Measurements from ENCODE around the gene USH2A.

DNA sequence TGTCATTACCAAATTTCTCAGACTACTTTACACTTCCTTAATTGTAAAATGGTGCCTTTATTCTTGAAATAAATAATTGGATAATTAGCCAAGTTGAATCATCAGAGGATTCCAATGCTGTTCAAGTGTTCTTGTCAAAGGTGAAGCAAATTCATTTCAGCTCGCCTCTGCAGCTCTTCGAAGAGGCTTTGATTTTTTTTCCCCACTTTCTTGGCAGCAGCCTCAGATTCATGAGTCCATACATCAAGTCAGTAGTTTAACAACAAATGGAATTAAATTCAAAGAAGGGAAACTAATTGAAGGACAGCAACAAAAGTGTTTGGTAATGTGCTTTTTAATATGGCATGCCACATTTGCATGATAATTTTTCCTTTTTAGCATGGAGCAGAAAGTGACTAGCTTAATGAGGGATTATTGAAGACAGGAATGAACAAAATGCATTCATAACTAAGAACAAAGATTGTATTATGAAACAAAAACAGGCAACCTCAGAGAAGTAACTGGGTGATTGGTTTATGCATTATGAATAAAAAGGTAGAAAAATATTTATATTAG lies 239.0 kb downstream of the USH2A start:
- TF ChIP-seq HDGF (IDR thresholded peaks at IDR 0.05; ENCODE audit: borderline replicate concordance) (no peak), ELF4 (IDR thresholded peaks at IDR 0.05) (no peak), NFRKB (IDR thresholded peaks at IDR 0.05) (no peak), FOXK2 (IDR thresholded peaks at IDR 0.05) (no peak)

Measured in HEK293T (cell line).